AG04450 (cell line): Measurements from ENCODE around the gene XRN1. TPM values are rescaled to one million over a fixed set of nuclear protein-coding genes. Genes with fewer than 3 reads are reported as not detected.

Experiments
- CTCF ChIA-PET: fragments of 300-600, 350-600 bp; formaldehyde crosslinking; extraction: SDS; loops from one replicate; lab custom pipeline; 2022; ENCODE audit warnings: antibody characterized with exemption, inconsistent platforms; lab: Charles Lee
- POLR2A ChIA-PET: fragments of 350-600 bp; formaldehyde crosslinking; extraction: SDS; loops from one replicate; lab custom pipeline; 2021; ENCODE audit warnings: antibody characterized with exemption, inconsistent platforms; lab: Yijun Ruan, JAX
- DNase-seq: peaks from one replicate; pipeline ENCODE4 v3.0.0-alpha.2; 2011; ENCODE audit warnings: low read depth, low spot score
- H3K27ac ChIP-seq: one replicate; pipeline ENCODE4 v1.5.1; 2012; ENCODE audit warnings: low read depth, low read length, control low read depth
- H3K27me3 ChIP-seq: one replicate; pipeline ENCODE4 v1.6.0; 2012; ENCODE audit warnings: low read length; ENCODE audit not compliant: control insufficient read depth, insufficient read depth
- H3K4me3 ChIP-seq: 2 replicates; pipeline ENCODE4 v1.5.1; 2011; ENCODE audit warnings: mild to moderate bottlenecking, low read depth, low read length, control low read depth
- H3K9me3 ChIP-seq: 2 replicates; pipeline ENCODE4 v1.5.1; 2012; ENCODE audit warnings: low read length; ENCODE audit not compliant: control insufficient read depth, insufficient read depth
- CTCF ChIP-seq: IDR thresholded peaks from 2 replicates; pipeline ENCODE4 v1.5.1; 2011; ENCODE audit warnings: low read depth, low read length, control low read depth, inconsistent platforms
- polyA plus RNA-seq: library from polyadenylated mRNA; depleted of rRNA; stranded (reverse); fragments of >200 nt; gene quantifications from 2 replicates; pipeline ENCODE4 v1.2.3, GENCODE V29; 2011

XRN1 gene
- polyA plus RNA-seq, 1 experiment, result 36.9 TPM

DNA sequence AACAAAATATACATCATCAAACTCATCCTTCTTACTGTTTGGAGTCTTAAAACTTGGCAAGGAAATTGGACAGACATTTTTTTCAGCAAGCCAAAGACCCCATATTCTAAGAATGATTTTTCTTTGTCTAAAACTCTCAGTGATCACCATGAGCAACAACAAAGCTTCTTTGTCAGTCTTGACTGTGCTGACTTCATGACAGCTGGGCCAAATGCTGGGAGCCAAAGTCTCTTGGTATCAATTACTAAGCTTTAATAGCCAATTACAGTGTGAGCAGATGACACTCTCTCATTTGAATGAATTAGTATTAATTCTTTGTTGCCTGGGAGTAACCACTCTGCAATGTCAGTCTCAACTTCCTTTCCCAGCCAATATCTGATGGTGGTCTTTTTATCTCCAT is 174.3 kb downstream of the XRN1 start:
- no peak for TF ChIP-seq CTCF
- no peaks in the 10 kb centered on the region for H3K27me3 ChIP-seq
- CTCF ChIA-PET, result no interaction called here
- no peak for DNase-seq
- POLR2A ChIA-PET, result no interaction called here
- H3K9me3 ChIP-seq, result no peaks in the 10 kb centered on the region
- no peak overlapping the region for H3K4me3 ChIP-seq
- H3K27ac ChIP-seq, result no peak overlapping the region

DNA sequence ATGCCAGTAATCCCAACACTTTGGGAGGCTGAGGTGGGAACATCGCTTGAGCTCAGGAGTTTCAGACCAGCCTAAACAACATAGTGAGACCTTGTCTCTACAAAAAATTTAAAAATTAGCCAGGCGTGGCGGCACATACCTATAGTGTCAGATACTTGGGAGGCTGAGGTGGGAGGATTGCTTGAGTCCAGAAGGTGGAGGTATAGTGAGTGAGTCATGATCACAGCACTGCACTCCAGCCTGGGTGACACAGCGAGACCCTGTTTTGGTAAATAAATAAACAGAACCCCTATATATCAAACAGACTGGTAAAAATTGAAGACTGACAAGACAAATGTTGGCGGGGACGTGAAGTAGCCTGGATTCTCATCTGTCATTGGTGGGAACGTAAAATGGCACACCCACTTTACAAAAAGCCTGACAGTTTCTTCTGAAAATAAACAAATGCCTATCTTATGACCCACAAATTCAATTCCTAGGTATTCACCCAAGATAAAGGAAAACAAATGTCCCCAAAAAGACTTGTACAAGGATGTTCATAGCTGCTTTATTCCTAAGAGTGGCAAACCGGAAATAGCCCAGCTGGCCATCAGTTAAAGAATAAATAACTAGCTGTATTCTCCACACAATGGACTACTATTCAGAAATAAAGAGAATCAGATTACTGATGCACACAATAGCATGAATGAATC is 175.5 kb downstream of the XRN1 start:
- Histone ChIP-seq H3K4me3 (no peak overlapping the region), H3K27ac (no peak overlapping the region), H3K9me3 (no peaks in the 10 kb centered on the region), H3K27me3 (no peaks in the 10 kb centered on the region)
- ChIA-PET CTCF (no interaction called here), POLR2A (no interaction called here)
- TF ChIP-seq CTCF, result no peak
- no peak for DNase-seq

- no peak for TF ChIP-seq CTCF
- H3K9me3 ChIP-seq, result no peaks in the 10 kb centered on the region
- H3K27me3 ChIP-seq, result no peaks in the 10 kb centered on the region
- POLR2A ChIA-PET, result no interaction called here
- CTCF ChIA-PET, result interaction anchor here (0.6 to 2.3 kb wide), 2 partner anchors 10 to 74 kb away, joined by 3 to 17 read pairs; no protein-coding TSS in a partner anchor
- H3K27ac ChIP-seq, result no peak overlapping the region
- H3K4me3 ChIP-seq, result no peak overlapping the region
- no peak for DNase-seq
These were observed 177.4 kb downstream of the XRN1 start for GRCh38 chr3:142270407-142270806.

DNA sequence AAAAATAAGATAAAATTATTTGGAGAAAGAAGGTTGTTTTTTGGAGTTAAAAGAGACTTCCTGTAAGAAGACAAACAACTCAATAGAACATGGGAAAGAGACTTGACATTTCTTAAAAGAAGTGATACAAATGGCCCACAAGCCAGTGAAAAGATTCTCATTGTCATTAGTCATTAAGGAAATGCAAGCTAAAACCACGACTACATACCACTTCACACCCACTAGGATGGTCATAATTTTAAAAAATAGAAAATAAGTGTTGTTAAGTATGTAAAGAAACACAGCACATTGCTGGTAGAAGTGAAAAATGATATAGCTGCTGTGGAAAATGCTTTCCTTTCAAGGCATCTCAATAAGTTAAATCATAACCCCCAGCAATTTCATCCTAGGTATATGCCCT is 178.1 kb downstream of the XRN1 start:
- no peak overlapping the region for H3K27ac ChIP-seq
- no peak for TF ChIP-seq CTCF
- DNase-seq, result no peak
- no peaks in the 10 kb centered on the region for H3K27me3 ChIP-seq
- POLR2A ChIA-PET, result no interaction called here
- CTCF ChIA-PET, result interaction anchor here (0.6 to 2.3 kb wide), 2 partner anchors 10 to 73 kb away, joined by 3 to 17 read pairs; no protein-coding TSS in a partner anchor
- no peak overlapping the region for H3K4me3 ChIP-seq
- no peaks in the 10 kb centered on the region for H3K9me3 ChIP-seq

DNA sequence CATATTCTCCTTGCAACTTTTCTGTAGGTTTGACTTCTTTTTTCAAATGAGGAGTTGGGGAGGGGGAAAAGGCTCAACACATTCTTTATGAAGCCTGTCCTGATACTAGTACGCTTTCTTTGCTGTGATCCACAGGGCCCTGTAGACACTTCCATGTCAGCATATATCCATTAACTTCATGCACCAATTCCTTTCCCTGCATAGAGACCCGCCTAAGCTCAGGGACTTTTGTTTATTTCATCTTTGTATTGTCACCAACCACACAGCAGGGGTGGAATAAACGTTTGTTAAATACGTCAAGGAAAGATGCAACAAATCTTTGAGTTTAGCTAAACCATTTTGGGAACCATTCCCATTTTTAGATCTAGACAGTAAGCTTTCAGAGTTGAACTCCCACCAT is 179.4 kb downstream of the XRN1 start:
- Histone ChIP-seq H3K4me3 (no peak overlapping the region), H3K27ac (no peak overlapping the region), H3K9me3 (no peaks in the 10 kb centered on the region), H3K27me3 (no peaks in the 10 kb centered on the region)
- no peak for DNase-seq
- TF ChIP-seq CTCF, result no peak
- ChIA-PET CTCF (no interaction called here), POLR2A (no interaction called here)
